ENCODE data around the gene MRNIP. TPM values are rescaled to one million over a fixed set of nuclear protein-coding genes. Genes with fewer than 3 reads are reported as not detected.

MRNIP gene
- total and polyA plus RNA-seq, 2 of the 8 experiments (the other 6 are each of a cell fraction or from before 2014, with no cell fraction given), result 29.6 TPM

DNA sequence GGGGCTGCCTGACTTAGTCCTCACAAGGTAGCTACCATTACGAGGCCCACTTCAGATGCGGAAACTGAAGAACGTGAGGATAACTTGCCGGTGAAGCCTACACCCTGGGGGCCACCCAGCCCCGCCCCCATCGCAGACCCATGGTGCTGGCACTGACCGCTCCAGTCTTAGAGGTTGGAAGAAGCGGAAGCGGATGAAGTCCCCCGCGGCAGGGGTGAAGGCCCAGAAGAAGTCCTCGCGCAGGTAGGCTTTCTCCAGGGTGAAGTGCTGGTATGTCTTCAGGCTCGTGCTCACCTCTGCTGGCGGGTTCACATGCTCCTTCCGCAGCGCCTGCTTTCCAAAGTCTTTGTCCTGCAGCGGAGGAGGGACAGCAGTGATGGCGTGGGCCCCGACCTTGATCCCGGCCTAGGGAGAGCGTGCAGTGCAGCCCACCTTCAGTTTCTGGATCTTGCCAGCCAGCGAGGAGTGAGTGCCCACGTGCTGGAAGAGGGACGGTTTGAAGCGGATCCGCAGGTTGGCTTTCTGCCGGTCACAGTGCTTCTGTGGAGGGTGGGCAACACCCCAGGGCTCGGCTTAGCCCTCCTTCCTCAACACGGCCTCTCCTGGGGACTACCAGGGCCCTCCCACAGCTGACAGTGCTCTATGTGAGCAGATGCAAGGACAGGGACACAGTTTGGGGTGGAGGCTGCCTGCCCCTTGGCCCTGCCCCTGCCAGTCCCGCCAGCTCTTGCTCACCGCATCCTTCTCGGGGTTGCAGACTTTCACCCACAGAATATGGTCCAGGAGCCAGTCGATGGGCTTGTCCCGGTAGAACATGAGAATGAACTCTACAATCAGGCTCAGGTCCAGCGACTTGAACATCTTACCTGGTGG is 59.6 kb downstream of the MRNIP start (continued):
- no peak for TF ChIP-seq CTCF (IDR thresholded peaks at IDR 0.05; ENCODE audit: control extremely low read depth in 1 of 3, insufficient read depth in 1 of 3, low read depth in 1 of 3, low read length in 3 of 3)
- no peak for TF ChIP-seq KDM1A (IDR thresholded peaks at IDR 0.05; ENCODE audit: borderline replicate concordance, low read length)
- no peak for TF ChIP-seq E2F6 (IDR thresholded peaks at IDR 0.05)
- TF ChIP-seq PHF8 (conservative IDR thresholded peaks at IDR 0.05; ENCODE audit: low read depth, low read length), result no peak
- TF ChIP-seq EP300 (IDR thresholded peaks at IDR 0.05; ENCODE audit: borderline replicate concordance in 1 of 2, low read depth in 2 of 2, low read length in 2 of 2), result no peak

Measured in H1 (cell line).